HepG2 (cell line): Measurements from ENCODE around the gene HDHD3. TPM values are rescaled to one million over a fixed set of nuclear protein-coding genes. Genes with fewer than 3 reads are reported as not detected.
A peak's percentile ranks its signal among the peaks of the same experiment; 100 is the strongest.

Experiments
- E2F5 ChIP-seq: sonication (generic); formaldehyde crosslinking; conservative IDR thresholded peaks from 2 replicates; pipeline ENCODE4 v1.4.0; 2020; ENCODE audit warnings: missing genetic modification reagents
- HNRNPLL ChIP-seq: fragments of 200-400 bp; formaldehyde crosslinking; IDR thresholded peaks from 2 replicates; pipeline ENCODE4 v1.6.1; 2017; ENCODE audit warnings: mild to moderate bottlenecking, low read depth, low read length; ENCODE audit not compliant: poor library complexity, severe bottlenecking
- HOXA3 ChIP-seq: sonication (generic); formaldehyde crosslinking; IDR thresholded peaks from 2 replicates; pipeline ENCODE4 v1.5.0; 2020; ENCODE audit warnings: missing genetic modification reagents
- MIER3 ChIP-seq: IDR thresholded peaks from 2 replicates; pipeline ENCODE4 v1.6.1; 2016; ENCODE audit warnings: missing compliant biosample characterization, borderline replicate concordance
- MTA1 ChIP-seq: sonication (generic); formaldehyde crosslinking; IDR thresholded peaks from 2 replicates; pipeline ENCODE4 v1.4.0; 2020; ENCODE audit warnings: missing genetic modification reagents, mild to moderate bottlenecking, borderline replicate concordance
- MXD1 ChIP-seq: sonication (generic); formaldehyde crosslinking; IDR thresholded peaks from 2 replicates; pipeline ENCODE4 v1.4.0; 2020; ENCODE audit warnings: mild to moderate bottlenecking, missing genetic modification reagents
- NCOR1 ChIP-seq: fragments of 200-600 bp; sonication (generic); IDR thresholded peaks from 2 replicates; pipeline ENCODE4 v1.7.0; 2017; ENCODE audit warnings: antibody characterized with exemption, low read length, borderline replicate concordance
- RXRA ChIP-seq: sonication (generic); formaldehyde crosslinking; IDR thresholded peaks from 2 replicates; pipeline ENCODE4 v1.5.1; 2020; ENCODE audit warnings: missing genetic modification reagents
- SNAPC4 ChIP-seq: sonication (generic); formaldehyde crosslinking; IDR thresholded peaks from 2 replicates; pipeline ENCODE4 v1.4.0; 2020; ENCODE audit warnings: mild to moderate bottlenecking, missing genetic modification reagents
- TFAP4 ChIP-seq: sonication (generic); IDR thresholded peaks from 2 replicates; pipeline ENCODE4 v1.6.1; 2016; ENCODE audit warnings: low read depth, borderline replicate concordance
- ZBTB7B ChIP-seq: sonication (generic); formaldehyde crosslinking; IDR thresholded peaks from 2 replicates; pipeline ENCODE4 v1.4.0; 2020; ENCODE audit warnings: missing genetic modification reagents
- ZFY ChIP-seq: sonication (generic); formaldehyde crosslinking; IDR thresholded peaks from 2 replicates; pipeline ENCODE4 v1.4.0; 2020; ENCODE audit warnings: missing genetic modification reagents
- ZNF230 ChIP-seq: sonication (generic); formaldehyde crosslinking; IDR thresholded peaks from 2 replicates; pipeline ENCODE4 v1.4.0; 2020; ENCODE audit warnings: mild to moderate bottlenecking, missing genetic modification reagents
- ZNF235 ChIP-seq: sonication (generic); formaldehyde crosslinking; IDR thresholded peaks from 2 replicates; pipeline ENCODE4 v1.8.1; 2023; ENCODE audit warnings: mild to moderate bottlenecking, missing genetic modification reagents, borderline replicate concordance
- ZNF260 ChIP-seq: sonication (generic); formaldehyde crosslinking; IDR thresholded peaks from 2 replicates; pipeline ENCODE4 v1.4.0; 2020; ENCODE audit warnings: missing genetic modification reagents, low read depth, mild to moderate bottlenecking, borderline replicate concordance
- ZNF446 ChIP-seq: sonication (generic); formaldehyde crosslinking; IDR thresholded peaks from 2 replicates; pipeline ENCODE4 v1.5.0; 2020; ENCODE audit warnings: mild to moderate bottlenecking, missing genetic modification reagents
- ZNF572 ChIP-seq: sonication (generic); formaldehyde crosslinking; IDR thresholded peaks from 2 replicates; pipeline ENCODE4 v1.5.1; 2020; ENCODE audit warnings: mild to moderate bottlenecking, missing genetic modification reagents
- ZNF614 ChIP-seq: IDR thresholded peaks from 2 replicates; pipeline ENCODE4 v1.6.1; 2018; ENCODE audit warnings: missing biosample characterization, missing genetic modification reagents, inconsistent platforms, borderline replicate concordance
- ZNF704 ChIP-seq: sonication (generic); formaldehyde crosslinking; IDR thresholded peaks from 2 replicates; pipeline ENCODE4 v1.8.1; 2023; ENCODE audit warnings: mild to moderate bottlenecking, inconsistent platforms, moderate library complexity, missing genetic modification reagents, borderline replicate concordance
- ZSCAN9 ChIP-seq: IDR thresholded peaks from 2 replicates; pipeline ENCODE4 v1.6.1; 2016; ENCODE audit warnings: borderline replicate concordance
- polyA plus RNA-seq, 8 experiments: library from polyadenylated mRNA; depleted of rRNA in 3 of 8; stranded (reverse) in 7 of 8; unstranded in 1 of 8; fragments of >200 nt; fragmentation: Illumina TruSeq in 4 of 8; extraction: Trizol in 4 of 8; gene quantifications; 2 replicates each; pipeline versions ENCODE4 v1.2.1 to v1.2.3, GENCODE V29; 2011 to 2016; ENCODE audit warnings: low read depth in 4 of 8, missing spikeins in 1 of 8, mixed read lengths in 1 of 8; ENCODE audit not compliant: insufficient read depth in 1 of 8
- total RNA-seq, 5 experiments: library from RNA; depleted of rRNA; stranded (reverse); fragments of >200 nt; fragmentation: Illumina TruSeq; extraction: Trizol; gene quantifications; 2 replicates each; pipeline ENCODE4 v1.2.3, GENCODE V29; 2016; ENCODE audit warnings: low read depth in 1 of 5

Gene HDHD3
- total and polyA plus RNA-seq, 2 of the 13 experiments (the other 11 are each of a cell fraction or from before 2014, with no cell fraction given), result 23.1 to 38.5 TPM

- 0 out of 2 replicates have a peak, but pooled peaks have one; percentile 35 for TF ChIP-seq E2F5
- peak; percentile 74; the same call in 1 of the 2 replicates for TF ChIP-seq HOXA3
- TF ChIP-seq ZNF260 (CRISPR knock-in tag), result no peak
- TF ChIP-seq MTA1, result no peak
- TF ChIP-seq ZNF704 (CRISPR knock-in tag), result no peak
- TF ChIP-seq TFAP4, result peak; percentile 66; the same call in 1 of the 2 replicates
- peak; percentile 76; the same call in 1 of the 2 replicates for TF ChIP-seq ZNF446 (CRISPR knock-in tag)
- TF ChIP-seq HNRNPLL, result peak; percentile 87
- TF ChIP-seq SNAPC4 (CRISPR knock-in tag), result no peak
- peak; percentile 79; the same call in 1 of the 2 replicates for TF ChIP-seq ZNF572 (CRISPR knock-in tag)
- TF ChIP-seq ZFY (CRISPR knock-in tag), result peak; percentile 88
- peak; percentile 80; the same call in 1 of the 2 replicates for TF ChIP-seq ZNF235 (CRISPR knock-in tag)
- no peak for TF ChIP-seq MIER3 (CRISPR knock-in tag)
- peak; percentile 6; the same call in 1 of the 2 replicates for TF ChIP-seq RXRA (CRISPR knock-in tag)
- peak; percentile 51; the same call in 1 of the 2 replicates for TF ChIP-seq ZSCAN9 (CRISPR knock-in tag)
- TF ChIP-seq ZNF230 (CRISPR knock-in tag), result peak; percentile 39; the same call in 1 of the 2 replicates
- no peak for TF ChIP-seq NCOR1
- 0 out of 2 replicates have a peak, but pooled peaks have one; percentile 20 for TF ChIP-seq ZNF614 (CRISPR knock-in tag)
- TF ChIP-seq MXD1 (CRISPR knock-in tag), result peak; percentile 87
- TF ChIP-seq ZBTB7B, result peak; percentile 88
These were observed at the start of gene HDHD3 (continued) for GRCh38 chr9:113376634-113377567.
